Adipocyte (in vitro differentiated cells): ENCODE data around the gene DDX4.

ENCODE experiments used
- DNase-seq: peaks from one replicate; pipeline ENCODE4 v3.0.0-alpha.2; 2015; ENCODE audit warnings: low read depth
- H3K27me3 ChIP-seq: replicated peaks from 2 replicates; pipeline ENCODE4 v1.7.0; 2013; ENCODE audit warnings: mild to moderate bottlenecking, low read length, moderate library complexity; ENCODE audit not compliant: control insufficient read depth, insufficient read depth
- H3K36me3 ChIP-seq: 2 replicates; pipeline ENCODE4 v1.7.0; 2013; ENCODE audit warnings: low read length, mild to moderate bottlenecking, moderate library complexity; ENCODE audit not compliant: control insufficient read depth, insufficient read depth, severe bottlenecking
- H3K4me1 ChIP-seq: 2 replicates; pipeline ENCODE4 v1.7.0; 2013; ENCODE audit warnings: mild to moderate bottlenecking, low read length, moderate library complexity; ENCODE audit not compliant: control insufficient read depth, insufficient read depth
- H3K4me3 ChIP-seq: 2 replicates; pipeline ENCODE4 v1.7.0; 2013; ENCODE audit warnings: mild to moderate bottlenecking, low read length, moderate library complexity
- H3K9ac ChIP-seq: 2 replicates; pipeline ENCODE4 v1.7.0; 2013; ENCODE audit warnings: mild to moderate bottlenecking, low read length, moderate library complexity
- H3K9me3 ChIP-seq: 2 replicates; pipeline ENCODE4 v1.7.0; 2013; ENCODE audit warnings: mild to moderate bottlenecking, low read length, moderate library complexity; ENCODE audit not compliant: control insufficient read depth

DDX4 gene

GRCh38 chr5:55823151-55823796 is 85.4 kb downstream of the DDX4 start:
- Histone ChIP-seq H3K4me3 (no peak overlapping the region), H3K9me3 (no peaks in the 10 kb centered on the region), H3K27me3 (peaks cover 11% of the 10 kb centered on the region), H3K9ac (no peak overlapping the region), H3K36me3 (no peaks in the 10 kb centered on the region), H3K4me1 (peaks cover 8% of the 10 kb centered on the region)
- DNase-seq: no peak

GRCh38 chr5:55829956-55830355 is 92.1 kb downstream of the DDX4 start:
- Histone ChIP-seq H3K27me3 (peaks cover 4% of the 10 kb centered on the region), H3K9me3 (no peaks in the 10 kb centered on the region), H3K36me3 (no peaks in the 10 kb centered on the region), H3K4me1 (no peaks in the 10 kb centered on the region), H3K9ac (no peak overlapping the region), H3K4me3 (no peak overlapping the region)
- DNase-seq: no peak

- no peak overlapping the region for H3K9ac ChIP-seq
- no peak overlapping the region for H3K4me3 ChIP-seq
- no peaks in the 10 kb centered on the region for H3K4me1 ChIP-seq
- no peaks in the 10 kb centered on the region for H3K36me3 ChIP-seq
- no peak for DNase-seq
- no peaks in the 10 kb centered on the region for H3K9me3 ChIP-seq
- peaks cover 4% of the 10 kb centered on the region for H3K27me3 ChIP-seq
These were observed 94.6 kb downstream of the DDX4 start for GRCh38 chr5:55832446-55832845.

GRCh38 chr5:55836191-55836590 is 98.3 kb downstream of the DDX4 start:
- Histone ChIP-seq H3K9me3 (no peaks in the 10 kb centered on the region), H3K27me3 (no peaks in the 10 kb centered on the region)
- no peak for DNase-seq

GRCh38 chr5:55841976-55842375 is 104.1 kb downstream of the DDX4 start:
- Histone ChIP-seq H3K36me3 (no peaks in the 10 kb centered on the region), H3K27me3 (no peaks in the 10 kb centered on the region), H3K9ac (no peak overlapping the region), H3K9me3 (peaks cover 8% of the 10 kb centered on the region), H3K4me1 (no peaks in the 10 kb centered on the region), H3K4me3 (no peak overlapping the region)
- no peak for DNase-seq

More at GRCh38 chr5:55836191-55836590, 98.3 kb downstream of the DDX4 start:
- Histone ChIP-seq H3K9ac (no peak overlapping the region), H3K4me1 (no peaks in the 10 kb centered on the region), H3K36me3 (no peaks in the 10 kb centered on the region), H3K4me3 (no peak overlapping the region)

GRCh38 chr5:55847837-55848236 is 110.0 kb downstream of the DDX4 start:
- no peaks in the 10 kb centered on the region for H3K27me3 ChIP-seq
- H3K36me3 ChIP-seq: no peaks in the 10 kb centered on the region
- no peak overlapping the region for H3K4me3 ChIP-seq
- no peak overlapping the region for H3K9ac ChIP-seq
- peaks cover 8% of the 10 kb centered on the region for H3K9me3 ChIP-seq
- no peak for DNase-seq
- peaks cover 18% of the 10 kb centered on the region for H3K4me1 ChIP-seq

- no peak overlapping the region for H3K4me3 ChIP-seq
- H3K27me3 ChIP-seq: no peaks in the 10 kb centered on the region
- H3K36me3 ChIP-seq: no peaks in the 10 kb centered on the region
- H3K9ac ChIP-seq: no peak overlapping the region
- DNase-seq: no peak
- H3K9me3 ChIP-seq: peaks cover 3% of the 10 kb centered on the region
- peaks cover 26% of the 10 kb centered on the region for H3K4me1 ChIP-seq
These were observed 110.9 kb downstream of the DDX4 start for GRCh38 chr5:55848783-55849182.

GRCh38 chr5:55850839-55851674 is 113.2 kb downstream of the DDX4 start, which contains the start of gene IL31RA:
Gene IL31RA (plus strand): TSS chr5:55851357. CDS start chr5:55851571, 214 bp downstream.
- Histone ChIP-seq H3K4me1 (peaks cover 26% of the 10 kb centered on the region), H3K27me3 (no peaks in the 10 kb centered on the region), H3K9ac (no peak within 1 kb of the TSS), H3K36me3 (no peaks in the 10 kb centered on the region), H3K4me3 (no peak within 1 kb of the TSS), H3K9me3 (no peaks in the 10 kb centered on the region)
- DNase-seq: peak; percentile 79

GRCh38 chr5:55851675-55851979 is 113.8 kb downstream of the DDX4 start:
- Histone ChIP-seq H3K9me3 (no peaks in the 10 kb centered on the region), H3K4me1 (peaks cover 26% of the 10 kb centered on the region), H3K36me3 (no peaks in the 10 kb centered on the region), H3K9ac (no peak overlapping the region), H3K27me3 (no peaks in the 10 kb centered on the region), H3K4me3 (no peak overlapping the region)
- no peak for DNase-seq

GRCh38 chr5:55852503-55852902 is 114.6 kb downstream of the DDX4 start:
- Histone ChIP-seq H3K9ac (no peak overlapping the region), H3K27me3 (no peaks in the 10 kb centered on the region), H3K9me3 (no peaks in the 10 kb centered on the region), H3K36me3 (no peaks in the 10 kb centered on the region), H3K4me1 (peaks cover 26% of the 10 kb centered on the region), H3K4me3 (no peak overlapping the region)
- DNase-seq: no peak

- H3K36me3 ChIP-seq: no peaks in the 10 kb centered on the region
- H3K4me3 ChIP-seq: no peak overlapping the region
- no peaks in the 10 kb centered on the region for H3K9me3 ChIP-seq
These were observed 115.3 kb downstream of the DDX4 start for GRCh38 chr5:55853041-55853670.

More at GRCh38 chr5:55853041-55853670, 115.3 kb downstream of the DDX4 start:
- H3K9ac ChIP-seq: no peak overlapping the region
- no peak for DNase-seq
- no peaks in the 10 kb centered on the region for H3K27me3 ChIP-seq
- H3K4me1 ChIP-seq: peaks cover 26% of the 10 kb centered on the region
